ENCODE measurements around the gene COMTD1.
"Not testable (repeated sequence)": the region's sequence is repeated elsewhere in the genome, so short reads cannot be mapped to it uniquely, and the experiment has no call there.

COMTD1 gene

GRCh38 chr10:75244487-75245353 lies 9.0 kb upstream of the COMTD1 start:
- no peak for DNase-seq

GRCh38 chr10:75243426-75243825 lies 7.7 kb upstream of the COMTD1 start:
- no peak for DNase-seq

GRCh38 chr10:75240329-75241076 lies 4.7 kb upstream of the COMTD1 start:
- DNase-seq: no peak

- DNase-seq: no peak
Observed at GRCh38 chr10:75239096-75239790, 3.5 kb upstream of the COMTD1 start.

GRCh38 chr10:75238182-75239095 lies 2.7 kb upstream of the COMTD1 start:
- no peak for DNase-seq

GRCh38 chr10:75236178-75236825 lies 545 bp upstream of the COMTD1 start:
- DNase-seq: peak in 1 of 2 donors; percentile 15

- peak in 1 of 2 donors; percentile 11 for DNase-seq
Observed at GRCh38 chr10:75234683-75235374, 928 bp downstream of the COMTD1 start.

GRCh38 chr10:75234017-75234682 lies 1.6 kb downstream of the COMTD1 start:
- peak; percentile 98 for DNase-seq

GRCh38 chr10:75233444-75234016 lies 2.2 kb downstream of the COMTD1 start:
- DNase-seq: no peak

GRCh38 chr10:75231672-75232581 lies 3.8 kb downstream of the COMTD1 start:
- no peak for DNase-seq

- peak; percentile 92 to 94 for DNase-seq
Observed at GRCh38 chr10:75230600-75231038, 5.1 kb downstream of the COMTD1 start.

GRCh38 chr10:75229971-75230370 lies 5.8 kb downstream of the COMTD1 start:
- DNase-seq: no peak

- no peak for DNase-seq
Observed at GRCh38 chr10:75228834-75229233, 6.9 kb downstream of the COMTD1 start.

GRCh38 chr10:75228278-75228677 lies 7.5 kb downstream of the COMTD1 start:
- DNase-seq: no peak

GRCh38 chr10:75226656-75227055 lies 9.1 kb downstream of the COMTD1 start:
- no peak for DNase-seq

- no peak for DNase-seq
Observed at GRCh38 chr10:75226095-75226494, 9.7 kb downstream of the COMTD1 start.

GRCh38 chr10:75223507-75223906 lies 12.2 kb downstream of the COMTD1 start:
- no peak for DNase-seq

- DNase-seq: not testable (repeated sequence)
Observed at GRCh38 chr10:75221492-75221891, 14.3 kb downstream of the COMTD1 start.

- no peak for DNase-seq
Observed at GRCh38 chr10:75220274-75220673, 15.5 kb downstream of the COMTD1 start.

Measured in activated CD4-positive, alpha-beta T cell treated with anti-CD3 and anti-CD28 coated beads for 4 hours (primary cell).